H1 (cell line): Measurements from ENCODE around the gene SPARC. TPM values are rescaled to one million over a fixed set of nuclear protein-coding genes. Genes with fewer than 3 reads are reported as not detected.

ENCODE experiments used
- CTCF ChIA-PET: fragments of 300-600 bp; sonication (Branson Sonifier 250); formaldehyde crosslinking; loops from one replicate; lab custom pipeline; 2021; ENCODE audit not compliant: partially characterized antibody; lab: Charles Lee
- POLR2A ChIA-PET: fragments of 300-600 bp; sonication (Branson Sonifier 250); formaldehyde crosslinking; loops from one replicate; lab custom pipeline; 2021; ENCODE audit warnings: inconsistent platforms; ENCODE audit not compliant: partially characterized antibody; lab: Charles Lee
- DNase-seq, 2 experiments: peaks; one replicate each; pipeline versions ENCODE4 v3.0.0 to v3.0.0-alpha.2; 2010 to 2022; ENCODE audit warnings: low spot score in 2 of 2, low read depth in 1 of 2, mixed read lengths in 1 of 2
- FAIRE-seq: peaks from 2 replicates; lab custom pipeline; 2011; peaks lifted over from hg19 to GRCh38; lab: Jason Lieb, UNC
- H2AFZ ChIP-seq: 2 replicates; pipeline ENCODE4 v1.8.1; 2012; ENCODE audit warnings: low read length, inconsistent platforms
- H2AK5ac ChIP-seq: 2 replicates; pipeline ENCODE4 v1.6.1; 2013; ENCODE audit warnings: low read depth, low read length
- H2BK120ac ChIP-seq: replicated peaks from 2 replicates; pipeline ENCODE3; 2013; ENCODE audit warnings: low read depth, low read length, inconsistent platforms
- H2BK12ac ChIP-seq: 2 replicates; pipeline ENCODE4 v1.6.1; 2013; ENCODE audit warnings: low read depth, low read length
- H2BK15ac ChIP-seq: 2 replicates; pipeline ENCODE4 v1.6.1; 2013; ENCODE audit warnings: low read length
- H2BK20ac ChIP-seq: 2 replicates; pipeline ENCODE4 v1.6.1; 2013; ENCODE audit warnings: low read length
- H2BK5ac ChIP-seq: 2 replicates; pipeline ENCODE4 v1.6.1; 2013; ENCODE audit warnings: low read depth, low read length
- H3K14ac ChIP-seq: 2 replicates; pipeline ENCODE4 v1.6.1; 2013; ENCODE audit warnings: inconsistent platforms; ENCODE audit not compliant: insufficient read length
- H3K18ac ChIP-seq: 2 replicates; pipeline ENCODE4 v1.6.1; 2013; ENCODE audit warnings: low read length; ENCODE audit errors: extremely low read depth
- H3K23ac ChIP-seq: 2 replicates; pipeline ENCODE4 v1.6.1; 2013; ENCODE audit warnings: inconsistent platforms; ENCODE audit not compliant: insufficient read length
- H3K23me2 ChIP-seq: 2 replicates; pipeline ENCODE4 v1.6.1; 2013; ENCODE audit warnings: low read depth, low read length
- H3K27ac ChIP-seq: 2 replicates; pipeline ENCODE4 v1.6.1; 2011; ENCODE audit warnings: low read depth, low read length, inconsistent platforms
- H3K27me3 ChIP-seq, 4 experiments: replicated peaks in 1 of 4; 1 replicate in 1 of 4; 2 replicates in 3 of 4; pipeline versions ENCODE4 v1.6.1 to v1.8.1; 2011 to 2013; ENCODE audit warnings: low read length in 3 of 4, mild to moderate bottlenecking in 3 of 4, inconsistent platforms in 2 of 4, mixed read lengths in 2 of 4, moderate library complexity in 1 of 4; ENCODE audit not compliant: control insufficient read depth in 3 of 4, insufficient read depth in 3 of 4; ENCODE audit errors: extremely low read depth in 1 of 4
- H3K36me3 ChIP-seq, 4 experiments: 2 replicates each; pipeline versions ENCODE4 v1.6.1 to v1.8.1; 2011 to 2013; ENCODE audit warnings: mild to moderate bottlenecking in 4 of 4, low read length in 3 of 4, moderate library complexity in 2 of 4, control low read depth in 1 of 4, inconsistent platforms in 1 of 4; ENCODE audit not compliant: insufficient read depth in 4 of 4, control insufficient read depth in 2 of 4
- H3K4ac ChIP-seq: replicated peaks from 2 replicates; pipeline ENCODE3; 2013; ENCODE audit warnings: low read length, low read depth, mixed read lengths, inconsistent platforms; ENCODE audit not compliant: insufficient read length
- H3K4me1 ChIP-seq, 4 experiments: replicated peaks in 1 of 4; 1 replicate in 1 of 4; 2 replicates in 3 of 4; pipeline versions ENCODE4 v1.6.1 to v1.8.1; 2011 to 2013; ENCODE audit warnings: low read length in 3 of 4, inconsistent platforms in 2 of 4, mixed read lengths in 1 of 4; ENCODE audit not compliant: insufficient read depth in 4 of 4, control insufficient read depth in 3 of 4
- H3K4me2 ChIP-seq, 2 experiments: 2 replicates each; pipeline versions ENCODE4 v1.6.1 to v1.8.1; 2011 to 2013; ENCODE audit warnings: low read depth in 2 of 2, low read length in 2 of 2, control low read depth in 1 of 2, inconsistent platforms in 1 of 2, mild to moderate bottlenecking in 1 of 2; ENCODE audit not compliant: insufficient read depth in 1 of 2
- H3K4me3 ChIP-seq, 4 experiments: fragments of 200-600, 300-600 bp in 1 of 4; sonication (generic), shearing (Covaris generic), sonication (Bioruptor Twin) in 1 of 4; 2 replicates each; pipeline versions ENCODE4 v1.5.1 to v1.8.1; 2011 to 2016; ENCODE audit warnings: low read length in 4 of 4, low read depth in 3 of 4, control low read depth in 2 of 4, inconsistent platforms in 2 of 4, mild to moderate bottlenecking in 2 of 4, mixed read lengths in 1 of 4, moderate library complexity in 1 of 4; ENCODE audit not compliant: insufficient read depth in 2 of 4; ENCODE audit errors: extremely low read depth in 1 of 4
- H3K56ac ChIP-seq: replicated peaks from 2 replicates; pipeline ENCODE3; 2013; ENCODE audit warnings: low read depth, mild to moderate bottlenecking, mixed read lengths, low read length, inconsistent platforms; ENCODE audit not compliant: insufficient read length
- H3K79me1 ChIP-seq: 2 replicates; pipeline ENCODE4 v1.6.1; 2013; ENCODE audit warnings: low read depth, low read length, control low read depth
- H3K79me2 ChIP-seq, 2 experiments: 2 replicates each; pipeline versions ENCODE4 v1.6.1 to v1.8.1; 2012 to 2013; ENCODE audit warnings: low read length in 2 of 2, mild to moderate bottlenecking in 2 of 2, inconsistent platforms in 1 of 2; ENCODE audit not compliant: insufficient read depth in 2 of 2, control insufficient read depth in 1 of 2
- H3K9ac ChIP-seq, 4 experiments: replicated peaks in 1 of 4; 1 replicate in 1 of 4; 2 replicates in 3 of 4; pipeline versions ENCODE4 v1.6.1 to v1.8.1; 2011 to 2013; ENCODE audit warnings: low read depth in 3 of 4, low read length in 3 of 4, control low read depth in 2 of 4, mild to moderate bottlenecking in 2 of 4, moderate library complexity in 2 of 4, inconsistent platforms in 1 of 4; ENCODE audit errors: extremely low read depth in 1 of 4
- H3K9me3 ChIP-seq, 2 experiments: 2 replicates each; pipeline versions ENCODE4 v1.6.1 to v1.8.1; 2012 to 2013; ENCODE audit warnings: mild to moderate bottlenecking in 2 of 2, moderate library complexity in 2 of 2, control low read depth in 1 of 2, inconsistent platforms in 1 of 2, low read depth in 1 of 2, low read length in 1 of 2, mixed read lengths in 1 of 2; ENCODE audit not compliant: insufficient read depth in 2 of 2
- H4K20me1 ChIP-seq, 2 experiments: replicated peaks in 1 of 2; 2 replicates each; pipeline versions ENCODE3 to v1.8.1; 2011 to 2013; ENCODE audit warnings: inconsistent platforms in 2 of 2, low read length in 2 of 2, mild to moderate bottlenecking in 1 of 2; ENCODE audit not compliant: insufficient read depth in 2 of 2, control insufficient read depth in 1 of 2
- H4K5ac ChIP-seq: 2 replicates; pipeline ENCODE4 v1.6.1; 2013; ENCODE audit warnings: low read length, low read depth, mixed read lengths, inconsistent platforms; ENCODE audit not compliant: insufficient read length
- H4K8ac ChIP-seq: 2 replicates; pipeline ENCODE4 v1.8.0; 2013; ENCODE audit warnings: mild to moderate bottlenecking, moderate library complexity, low read length, inconsistent platforms; ENCODE audit not compliant: insufficient read depth; ENCODE audit errors: extremely low read depth
- H4K91ac ChIP-seq: replicated peaks from 2 replicates; pipeline ENCODE3; 2013; ENCODE audit warnings: low read length, mixed read lengths, inconsistent platforms; ENCODE audit not compliant: insufficient read length
- ATF3 ChIP-seq: IDR thresholded peaks from 2 replicates; pipeline ENCODE4 v1.6.1; 2011; ENCODE audit warnings: low read depth, mild to moderate bottlenecking, low read length; ENCODE audit not compliant: insufficient read depth
- BACH1 ChIP-seq: IDR thresholded peaks from 2 replicates; pipeline ENCODE4 v1.6.1; 2012; ENCODE audit warnings: low read length, improper control_type of control experiment
- CHD2 ChIP-seq: IDR thresholded peaks from 2 replicates; pipeline ENCODE4 v1.6.1; 2012; ENCODE audit warnings: low read length, improper control_type of control experiment
- EZH2 ChIP-seq: fragments of 200-600 bp; sonication (generic); IDR thresholded peaks from 2 replicates; pipeline ENCODE4 v1.7.1; 2012; ENCODE audit warnings: low read depth, mild to moderate bottlenecking, moderate library complexity, low read length, inconsistent platforms; ENCODE audit not compliant: severe bottlenecking
- GABPA ChIP-seq: IDR thresholded peaks from 2 replicates; pipeline ENCODE4 v1.6.1; 2011; ENCODE audit warnings: mild to moderate bottlenecking, low read length, moderate library complexity, borderline replicate concordance; ENCODE audit not compliant: insufficient read depth
- MAFK ChIP-seq: IDR thresholded peaks from 2 replicates; pipeline ENCODE4 v1.6.1; 2012; ENCODE audit warnings: low read depth, mild to moderate bottlenecking, improper control_type of control experiment, low read length
- MAX ChIP-seq: IDR thresholded peaks from 2 replicates; pipeline ENCODE4 v1.6.1; 2012; ENCODE audit warnings: inconsistent platforms
- SIN3A ChIP-seq, 2 experiments: IDR thresholded peaks in 1 of 2; conservative IDR thresholded peaks in 1 of 2; 2 replicates each; pipeline ENCODE4 v1.6.1; 2011 to 2012; ENCODE audit warnings: low read length in 2 of 2, improper control_type of control experiment in 1 of 2, low read depth in 1 of 2, mild to moderate bottlenecking in 1 of 2
- SP2 ChIP-seq: IDR thresholded peaks from 2 replicates; pipeline ENCODE4 v1.6.1; 2012; ENCODE audit warnings: mild to moderate bottlenecking, low read length, inconsistent platforms
- SP4 ChIP-seq: IDR thresholded peaks from 2 replicates; pipeline ENCODE4 v1.6.1; 2012; ENCODE audit warnings: low read length, inconsistent platforms
- SRF ChIP-seq: IDR thresholded peaks from 2 replicates; pipeline ENCODE4 v1.6.1; 2011; ENCODE audit warnings: mild to moderate bottlenecking, low read depth, low read length, moderate library complexity
- TCF12 ChIP-seq: IDR thresholded peaks from 2 replicates; pipeline ENCODE4 v1.6.1; 2011; ENCODE audit warnings: low read depth, mild to moderate bottlenecking, low read length
- YY1 ChIP-seq: IDR thresholded peaks from 2 replicates; pipeline ENCODE4 v1.6.1; 2011; ENCODE audit warnings: low read depth, mild to moderate bottlenecking, low read length
- WGBS, 2 experiments: shearing (Covaris generic) in 1 of 2; methylation state at CpG; one replicate each; pipeline versions ENCODE4 v1.1.6 to v1.1.7; 2013 to 2015; ENCODE audit warnings: low lambda C conversion rate in 2 of 2, mixed read lengths in 2 of 2, inconsistent platforms in 1 of 2, low coverage in 1 of 2, missing lambda C conversion rate in 1 of 2; ENCODE audit not compliant: insufficient replicate concordance in 2 of 2, insufficient coverage in 1 of 2, insufficient read length in 1 of 2; ENCODE audit errors: extremely low coverage in 1 of 2, missing lambda C conversion rate in 1 of 2; 5-methylcytosine and 5-hydroxymethylcytosine counted together
- polyA plus RNA-seq, 7 experiments: library from polyadenylated mRNA; depleted of rRNA in 3 of 7; stranded (reverse) in 5 of 7; unstranded in 2 of 7; fragments of >200 nt in 5 of 7; fragments of 200-250 nt in 2 of 7; gene quantifications; 1 replicate in 5 of 7; 2 replicates in 1 of 7; 4 replicates in 1 of 7; pipeline versions ENCODE4 v1.2.1 to v1.2.3, GENCODE V29; 2011 to 2013; ENCODE audit warnings: missing spikeins in 2 of 7, mixed read lengths in 2 of 7
- total RNA-seq: library from RNA; stranded (reverse); fragmentation: NEBNext Ultra II Directional; extraction: Animal tissue kit (Norgen Biotek cat#: 25700); gene quantifications from 2 replicates; pipeline ENCODE4 v1.2.1, GENCODE V29; 2021

The SPARC gene
- total and polyA plus RNA-seq, 2 of the 8 experiments (the other 6 are each of a cell fraction or from before 2014, with no cell fraction given): 375 to 438 TPM

GRCh38 chr5:151611127-151611775 is 75.5 kb downstream of the SPARC start:
- no peaks in the 10 kb centered on the region for H3K9me3 ChIP-seq
- no peak overlapping the region for H2BK120ac ChIP-seq
- POLR2A ChIA-PET: interaction anchor here (0.8 kb wide), 1 partner anchor 9 kb away, joined by 3 read pairs; no protein-coding TSS in a partner anchor
- no peak overlapping the region for H2AK5ac ChIP-seq
- no peak overlapping the region for H4K91ac ChIP-seq
- H3K4me1 ChIP-seq: 0 out of 7 replicates have a peak, but pooled peaks cover 0 to 3% (median 0%) of the 10 kb centered on the region in 4 experiments
- H3K23ac ChIP-seq: no peak overlapping the region
- 93% methylated on average over 8 of the region's 8 CpGs; no CpG with 5 or more reads in 1 of the 2 experiments for WGBS, 2 experiments
- FAIRE-seq (no peak), DNase-seq (no peak)
- no peak overlapping the region; the same call in 1 of the 2 replicates for H2BK12ac ChIP-seq
- H3K4me2 ChIP-seq: no peak overlapping the region
- no peak overlapping the region for H2AFZ ChIP-seq
- no peak overlapping the region for H4K8ac ChIP-seq
- H3K23me2 ChIP-seq: peaks cover 5% of the 10 kb centered on the region; the same call in 1 of the 2 replicates
- H3K9ac ChIP-seq: no peak overlapping the region
- no peak overlapping the region for H3K18ac ChIP-seq
- H4K20me1 ChIP-seq: peaks cover 0 to 3% of the 10 kb centered on the region in 2 experiments
- H3K56ac ChIP-seq: no peak overlapping the region
- no peaks in the 10 kb centered on the region for H3K27me3 ChIP-seq
- H2BK5ac ChIP-seq: no peak overlapping the region
- no peaks in the 10 kb centered on the region for H3K36me3 ChIP-seq
- no peak overlapping the region for H3K4me3 ChIP-seq
- H3K79me1 ChIP-seq: no peaks in the 10 kb centered on the region
- CTCF ChIA-PET: interaction anchor here (0.9 to 2.7 kb wide), 7 partner anchors 10 to 130 kb away, joined by 3 to 11 read pairs (median 4); no protein-coding TSS in a partner anchor
- no peaks in the 10 kb centered on the region for H3K79me2 ChIP-seq
- H3K27ac ChIP-seq: no peak overlapping the region
- no peak overlapping the region for H2BK15ac ChIP-seq
- H3K4ac ChIP-seq: no peak overlapping the region
- H4K5ac ChIP-seq: no peak overlapping the region
- H2BK20ac ChIP-seq: no peak overlapping the region
- no peak overlapping the region for H3K14ac ChIP-seq
- no peak for TF ChIP-seq MAFK
- no peak for TF ChIP-seq CHD2
- TF ChIP-seq BACH1: no peak
- TF ChIP-seq TCF12: no peak
- TF ChIP-seq GABPA: no peak
- TF ChIP-seq SRF: no peak
- TF ChIP-seq SP2: no peak
- no peak for TF ChIP-seq MAX
- TF ChIP-seq YY1: no peak
- no peak for TF ChIP-seq SIN3A (conservative IDR thresholded peaks at IDR 0.05 in 1 of 2, IDR thresholded peaks at IDR 0.05 in 1 of 2; ENCODE audit: low read depth in 1 of 2, low read length in 2 of 2)
- no peak for TF ChIP-seq SP4
- TF ChIP-seq ATF3: no peak
- TF ChIP-seq EZH2: no peak
